Measurements from ENCODE around the gene EFTUD2. TPM values are rescaled to one million over a fixed set of nuclear protein-coding genes. Genes with fewer than 3 reads are reported as not detected.

The EFTUD2 gene
- total and polyA plus RNA-seq, 2 of the 4 experiments (the other 2 are of a cell fraction): 72.5 to 126 TPM

DNA sequence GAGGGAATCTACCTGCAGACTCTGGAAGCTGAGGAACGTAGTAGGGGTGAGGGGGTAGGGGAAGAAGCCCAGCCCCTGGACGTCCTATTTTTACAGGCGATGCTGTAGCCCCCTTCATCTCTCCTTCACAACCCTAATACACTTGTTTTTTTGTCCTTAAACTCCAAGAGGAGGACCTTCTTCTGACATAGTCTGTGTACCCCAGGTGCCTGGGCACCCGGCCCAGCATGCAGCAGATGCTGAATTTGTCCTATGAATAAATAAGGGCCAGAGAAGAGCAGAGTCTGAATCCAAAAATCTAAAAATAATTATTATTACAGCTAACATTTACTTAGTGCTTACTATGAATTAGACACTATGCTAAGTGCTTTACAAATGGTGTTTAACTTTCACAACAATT is 43.2 kb upstream of the EFTUD2 start:
- intact Hi-C loops (cut with micrococcal nuclease) (no loop called here), dilution Hi-C loops (cut with HindIII; ENCODE audit: low sequenced_read_pairs, unreplicated experiment) (no loop called here), in situ Hi-C loops (cut with MboI; ENCODE audit: low sequenced_read_pairs) (no loop called here)
- Histone ChIP-seq H3K9ac (ENCODE audit: low read depth, low read length) (no peak overlapping the region), H2AK5ac (ENCODE audit: low read depth, low read length) (peak overlapping the region; percentile 86; the same call in 1 of the 2 replicates), H2BK5ac (ENCODE audit: low read depth, low read length, poor library complexity, severe bottlenecking) (peak overlapping the region; percentile 31), H3K79me1 (ENCODE audit: low read depth in 1 of 2, low read length in 2 of 2) (peaks cover 15 to 39% of the 10 kb centered on the region in 2 experiments; a peak in 3 of 4 replicates), H3K4me2 (ENCODE audit: low read depth, low read length) (no peak overlapping the region), H3K18ac (ENCODE audit: low read depth, low read length) (no peak overlapping the region), H4K8ac (ENCODE audit: low read depth in 2 of 2, low read length in 2 of 2) (peak overlapping the region in 1 of 2 experiments; percentile 92; a peak in 2 of 4 replicates), H3K27me3 (ENCODE audit: control insufficient read depth, insufficient read depth, low read length) (no peaks in the 10 kb centered on the region), H2BK20ac (ENCODE audit: low read depth, low read length) (no peak overlapping the region), H3K23ac (ENCODE audit: low read depth, low read length) (peak overlapping the region; percentile 89), H3K27ac (ENCODE audit: insufficient read depth, low read length) (no peak overlapping the region), H3K4me1 (ENCODE audit: control insufficient read depth, insufficient read depth, low read length) (peaks cover 15% of the 10 kb centered on the region), H3K4ac (ENCODE audit: low read depth, low read length) (peak overlapping the region; percentile 76; the same call in 1 of the 2 replicates), H3K4me3 (ENCODE audit: insufficient read depth, low read depth, low read length) (no peak overlapping the region), H3K9me1 (ENCODE audit: insufficient read depth, low read length) (peaks cover 10% of the 10 kb centered on the region), H2BK15ac (ENCODE audit: low read depth, low read length) (no peak overlapping the region), H2AK9ac (replicated peaks; ENCODE audit: low read depth, low read length, poor library complexity) (no peak overlapping the region), H3K14ac (replicated peaks; ENCODE audit: low read depth, low read length) (peak overlapping the region; percentile 62; the same call in 1 of the 2 replicates), H4K5ac (ENCODE audit: low read depth, low read length) (peak overlapping the region; percentile 55), H4K20me1 (ENCODE audit: insufficient read depth, low read length) (peaks cover 7% of the 10 kb centered on the region; the same call in 1 of the 2 replicates), H3K9me3 (ENCODE audit: control insufficient read depth, insufficient read depth, low read length) (no peaks in the 10 kb centered on the region), H3K36me3 (ENCODE audit: control insufficient read depth, insufficient read depth, low read length) (no peaks in the 10 kb centered on the region), H3K56ac (ENCODE audit: extremely low read depth, insufficient read depth, low read length) (no peak overlapping the region), H2AFZ (replicated peaks; ENCODE audit: low read length, poor library complexity) (peak overlapping the region; percentile 64), H4K91ac (ENCODE audit: insufficient read depth, low read depth, low read length) (no peak overlapping the region), H2BK120ac (ENCODE audit: low read depth, low read length) (no peak overlapping the region)
- BruUV-seq (replicated peaks): no TSS peak
- ATAC-seq (ENCODE audit: low read depth) (no peak), DNase-seq (no peak)
- no CpG with 5 or more reads among the region's 4 CpGs for WGBS, 2 experiments (ENCODE audit: extremely low coverage in 2 of 2, insufficient read length in 1 of 2)
- ChIA-PET POLR2A (ENCODE audit: unreplicated experiment) (no interaction called here), CTCF (interaction anchor here (0.6 to 1.2 kb wide), 2 partner anchors 24 to 193 kb away, joined by 3 read pairs; partner anchors contain the start of gene ACBD4)
- TF ChIP-seq POLR2A (IDR thresholded peaks at IDR 0.05; ENCODE audit: low read depth, low read length) (no peak), CEBPB (IDR thresholded peaks at IDR 0.05; ENCODE audit: low read depth, low read length) (no peak), SMC3 (IDR thresholded peaks at IDR 0.05; ENCODE audit: low read depth, low read length) (no peak), CHD1 (IDR thresholded peaks at IDR 0.05; ENCODE audit: low read depth, low read length) (no peak), FOS (IDR thresholded peaks at IDR 0.05; ENCODE audit: low read depth, low read length) (no peak), NFE2L2 (IDR thresholded peaks at IDR 0.05; ENCODE audit: low read depth, low read length) (no peak), MAZ (IDR thresholded peaks at IDR 0.05; ENCODE audit: borderline replicate concordance, low read depth, low read length) (no peak), MAFK (IDR thresholded peaks at IDR 0.05; ENCODE audit: low read depth, low read length) (no peak), RAD21 (IDR thresholded peaks at IDR 0.05; ENCODE audit: low read length) (no peak), RFX5 (IDR thresholded peaks at IDR 0.05; ENCODE audit: low read depth, low read length) (no peak)
- TF ChIP-seq, protein P1, sequence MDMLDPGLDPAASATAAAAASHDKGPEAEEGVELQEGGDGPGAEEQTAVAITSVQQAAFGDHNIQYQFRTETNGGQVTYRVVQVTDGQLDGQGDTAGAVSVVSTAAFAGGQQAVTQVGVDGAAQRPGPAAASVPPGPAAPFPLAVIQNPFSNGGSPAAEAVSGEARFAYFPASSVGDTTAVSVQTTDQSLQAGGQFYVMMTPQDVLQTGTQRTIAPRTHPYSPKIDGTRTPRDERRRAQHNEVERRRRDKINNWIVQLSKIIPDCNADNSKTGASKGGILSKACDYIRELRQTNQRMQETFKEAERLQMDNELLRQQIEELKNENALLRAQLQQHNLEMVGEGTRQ (IDR thresholded peaks at IDR 0.05; ENCODE audit: low read depth, low read length): no peak
- TF ChIP-seq, protein P2, sequence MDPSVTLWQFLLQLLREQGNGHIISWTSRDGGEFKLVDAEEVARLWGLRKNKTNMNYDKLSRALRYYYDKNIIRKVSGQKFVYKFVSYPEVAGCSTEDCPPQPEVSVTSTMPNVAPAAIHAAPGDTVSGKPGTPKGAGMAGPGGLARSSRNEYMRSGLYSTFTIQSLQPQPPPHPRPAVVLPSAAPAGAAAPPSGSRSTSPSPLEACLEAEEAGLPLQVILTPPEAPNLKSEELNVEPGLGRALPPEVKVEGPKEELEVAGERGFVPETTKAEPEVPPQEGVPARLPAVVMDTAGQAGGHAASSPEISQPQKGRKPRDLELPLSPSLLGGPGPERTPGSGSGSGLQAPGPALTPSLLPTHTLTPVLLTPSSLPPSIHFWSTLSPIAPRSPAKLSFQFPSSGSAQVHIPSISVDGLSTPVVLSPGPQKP (IDR thresholded peaks at IDR 0.05; ENCODE audit: borderline replicate concordance, low read depth, low read length): no peak

Measured in IMR-90 (cell line).